Mesothelial cell of epicardium (in vitro differentiated cells): Measurements from ENCODE around the gene TSPAN2. TPM values are rescaled to one million over a fixed set of nuclear protein-coding genes. Genes with fewer than 3 reads are reported as not detected.

Experiments
- DNase-seq, 2 experiments: peaks; one replicate each; pipeline ENCODE4 v3.0.0; 2021; ENCODE audit warnings: low spot score in 2 of 2; ENCODE audit not compliant: unreplicated experiment in 2 of 2
- H3K27ac Mint-ChIP-seq: 2 replicates; pipeline ENCODE4 v1.8.0; 2021; ENCODE audit warnings: mixed read lengths
- H3K27me3 Mint-ChIP-seq: 2 replicates; pipeline ENCODE4 v1.8.0; 2021; ENCODE audit warnings: low read depth, mixed read lengths
- H3K36me3 Mint-ChIP-seq: 2 replicates; pipeline ENCODE4 v1.8.0; 2021; ENCODE audit warnings: mixed read lengths
- H3K4me1 Mint-ChIP-seq: 2 replicates; pipeline ENCODE4 v1.8.0; 2021; ENCODE audit warnings: mixed read lengths
- H3K4me3 Mint-ChIP-seq: 2 replicates; pipeline ENCODE4 v1.8.0; 2021; ENCODE audit warnings: mild to moderate bottlenecking, moderate library complexity, mixed read lengths
- H3K9me3 Mint-ChIP-seq: 2 replicates; pipeline ENCODE4 v1.8.0; 2021; ENCODE audit warnings: mixed read lengths
- total RNA-seq: library from RNA; stranded (reverse); gene quantifications from 3 replicates; pipeline ENCODE4 v1.2.1, GENCODE V29; 2021
- TF ChIP-seq, protein P1 (sequence below): fragments of 200-600 bp; sonication (generic); IDR thresholded peaks from one replicate; pipeline ENCODE4 v1.5.0; 2021; ENCODE audit warnings: antibody characterized with exemption; ENCODE audit not compliant: unreplicated experiment

TSPAN2 gene
- total RNA-seq, 1 donor from 2014 or later: 12.1 TPM

DNA sequence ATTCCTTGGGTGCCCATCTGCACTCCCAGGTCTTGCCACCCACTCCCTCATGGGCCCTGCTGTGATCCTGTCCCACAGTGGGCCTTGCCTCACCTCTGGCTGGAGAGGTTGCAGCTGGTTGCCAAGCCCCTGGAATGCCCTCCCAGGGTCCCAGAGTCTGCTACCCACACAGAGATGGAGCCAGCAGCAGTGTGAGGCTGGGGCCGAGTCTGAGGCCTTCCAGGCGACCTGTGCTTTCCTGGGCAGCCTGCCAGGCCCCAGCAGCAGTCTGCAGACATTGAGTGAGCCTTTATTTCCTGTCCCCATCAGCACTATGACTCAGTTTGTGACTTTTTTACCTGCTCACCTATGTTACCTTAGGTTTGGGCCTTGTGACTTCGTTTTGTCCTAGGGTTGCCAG, 25.0 kb upstream of the TSPAN2 start:
- Mint-ChIP-seq H3K4me1 (peaks cover 35% of the 10 kb centered on the region), H3K4me3 (no peak overlapping the region), H3K27ac (no peak overlapping the region), H3K27me3 (no peaks in the 10 kb centered on the region), H3K9me3 (peaks cover 8% of the 10 kb centered on the region), H3K36me3 (peaks cover 3% of the 10 kb centered on the region)
- TF ChIP-seq, protein P1, sequence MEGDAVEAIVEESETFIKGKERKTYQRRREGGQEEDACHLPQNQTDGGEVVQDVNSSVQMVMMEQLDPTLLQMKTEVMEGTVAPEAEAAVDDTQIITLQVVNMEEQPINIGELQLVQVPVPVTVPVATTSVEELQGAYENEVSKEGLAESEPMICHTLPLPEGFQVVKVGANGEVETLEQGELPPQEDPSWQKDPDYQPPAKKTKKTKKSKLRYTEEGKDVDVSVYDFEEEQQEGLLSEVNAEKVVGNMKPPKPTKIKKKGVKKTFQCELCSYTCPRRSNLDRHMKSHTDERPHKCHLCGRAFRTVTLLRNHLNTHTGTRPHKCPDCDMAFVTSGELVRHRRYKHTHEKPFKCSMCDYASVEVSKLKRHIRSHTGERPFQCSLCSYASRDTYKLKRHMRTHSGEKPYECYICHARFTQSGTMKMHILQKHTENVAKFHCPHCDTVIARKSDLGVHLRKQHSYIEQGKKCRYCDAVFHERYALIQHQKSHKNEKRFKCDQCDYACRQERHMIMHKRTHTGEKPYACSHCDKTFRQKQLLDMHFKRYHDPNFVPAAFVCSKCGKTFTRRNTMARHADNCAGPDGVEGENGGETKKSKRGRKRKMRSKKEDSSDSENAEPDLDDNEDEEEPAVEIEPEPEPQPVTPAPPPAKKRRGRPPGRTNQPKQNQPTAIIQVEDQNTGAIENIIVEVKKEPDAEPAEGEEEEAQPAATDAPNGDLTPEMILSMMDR: no peak
- peak in 1 of 2 experiments; percentile 33 for DNase-seq

DNA sequence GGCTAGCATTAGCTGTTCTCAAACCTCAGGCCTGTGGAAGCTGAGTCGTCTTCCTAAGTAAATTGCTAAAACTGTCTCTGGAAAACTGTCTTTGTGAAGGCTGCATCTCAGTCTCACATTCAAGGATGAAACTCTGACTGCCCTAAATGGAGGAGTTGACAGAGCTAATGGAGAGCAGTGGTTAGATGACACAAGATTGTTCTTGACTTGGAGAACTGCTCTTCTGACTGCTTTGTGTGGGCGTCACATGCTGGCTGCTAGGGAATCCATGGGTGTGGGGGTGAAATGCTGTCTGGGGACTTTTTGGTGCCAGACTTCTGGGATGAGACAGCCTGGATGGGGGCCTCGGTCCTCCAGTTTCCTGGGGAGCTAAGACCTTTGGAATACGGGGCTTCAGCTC, 24.5 kb upstream of the TSPAN2 start:
- peaks cover 7% of the 10 kb centered on the region for H3K9me3 Mint-ChIP-seq
- H3K4me3 Mint-ChIP-seq: no peak overlapping the region
- H3K4me1 Mint-ChIP-seq: peaks cover 35% of the 10 kb centered on the region
- no peaks in the 10 kb centered on the region for H3K27me3 Mint-ChIP-seq
- no peak overlapping the region for H3K27ac Mint-ChIP-seq
- TF ChIP-seq, protein P1: no peak
- DNase-seq: no peak
- H3K36me3 Mint-ChIP-seq: peaks cover 3% of the 10 kb centered on the region

DNA sequence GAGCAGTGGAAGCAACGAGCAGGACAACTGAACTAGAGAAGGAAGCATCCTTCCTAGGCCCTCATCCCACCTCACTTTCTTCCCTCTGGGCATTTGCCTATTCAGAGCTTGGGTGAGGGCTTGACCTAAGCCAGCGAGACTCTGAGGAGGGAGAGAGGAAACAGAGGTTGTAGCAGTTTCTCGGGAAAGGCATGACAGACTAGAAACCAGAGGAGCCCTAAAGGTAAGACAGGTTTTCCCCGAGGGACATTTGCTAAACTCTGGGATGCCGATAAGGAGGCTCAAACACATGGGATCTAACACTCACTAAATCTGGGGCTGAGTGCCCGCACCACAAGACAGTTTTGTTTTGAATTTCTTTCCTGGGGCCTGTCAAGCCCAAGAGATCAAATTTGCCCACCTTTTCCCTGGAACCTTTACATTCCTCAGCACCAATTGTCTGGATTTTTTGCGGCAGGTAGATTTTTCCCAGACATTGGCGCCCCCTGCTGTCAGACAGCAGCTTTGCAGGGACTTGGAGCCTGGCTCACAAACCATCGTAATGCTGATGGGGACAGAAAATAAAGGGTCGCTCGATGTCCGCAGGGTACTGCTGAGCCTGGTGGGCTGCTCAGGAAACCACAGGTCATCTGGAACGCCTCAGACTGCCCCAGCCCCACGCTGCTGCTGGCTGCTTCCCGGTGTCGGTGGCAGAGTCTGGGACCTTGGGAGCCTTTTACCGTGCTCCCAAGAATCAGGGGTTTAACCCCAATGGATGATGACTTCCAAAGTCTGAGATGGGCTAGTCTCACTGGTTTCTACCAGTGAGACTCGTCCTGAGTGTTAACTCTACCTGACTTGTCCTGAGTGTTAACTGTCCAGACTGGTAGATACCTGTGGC, 23.4 kb upstream of the TSPAN2 start:
- DNase-seq: peak; percentile 39 to 78
- peaks cover 32% of the 10 kb centered on the region for H3K4me1 Mint-ChIP-seq
- peaks cover 3% of the 10 kb centered on the region for H3K36me3 Mint-ChIP-seq
- H3K4me3 Mint-ChIP-seq: no peak overlapping the region
- H3K27me3 Mint-ChIP-seq: no peaks in the 10 kb centered on the region
- no peak overlapping the region for H3K27ac Mint-ChIP-seq
- H3K9me3 Mint-ChIP-seq: peaks cover 3% of the 10 kb centered on the region
- TF ChIP-seq, protein P1: peak; percentile 98

DNA sequence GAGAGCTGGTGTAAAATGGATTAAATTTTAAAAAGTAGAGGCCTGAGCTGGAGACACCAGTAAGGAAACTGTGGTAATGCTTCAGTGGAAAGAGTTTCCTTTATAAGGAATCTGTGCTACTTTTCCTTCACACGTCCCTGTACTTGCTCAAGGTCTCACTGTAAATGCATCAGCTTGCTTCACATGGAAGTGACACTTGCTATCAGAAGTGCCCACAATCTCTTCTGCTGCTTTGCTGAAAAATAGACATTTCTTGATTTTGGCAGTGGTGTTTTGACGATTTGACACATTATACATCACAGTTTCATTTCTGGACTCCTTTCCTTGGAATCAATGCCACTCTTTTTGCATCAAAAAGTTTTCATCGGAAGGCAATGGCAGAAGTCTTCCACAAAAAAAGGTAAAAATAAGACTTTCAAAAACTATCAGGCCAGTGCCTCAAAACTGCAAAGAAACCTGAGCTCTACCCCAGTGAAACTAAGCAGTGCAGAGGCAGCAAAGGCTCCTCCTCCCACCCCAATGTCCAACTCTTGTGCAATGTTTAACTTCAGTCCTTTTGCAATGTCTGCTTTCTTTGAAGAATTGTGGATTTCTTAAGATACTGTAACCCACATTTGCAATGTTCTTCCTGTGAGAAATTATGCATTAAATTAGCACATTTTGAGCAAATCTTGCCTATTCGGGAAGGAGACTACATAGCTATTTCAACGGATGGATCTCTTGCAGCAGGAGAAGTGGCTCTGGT, 18.4 kb upstream of the TSPAN2 start:
- TF ChIP-seq, protein P1: no peak
- H3K27me3 Mint-ChIP-seq: peaks cover 2% of the 10 kb centered on the region
- no peak for DNase-seq
- H3K36me3 Mint-ChIP-seq: peaks cover 3% of the 10 kb centered on the region
- H3K9me3 Mint-ChIP-seq: peaks cover 3% of the 10 kb centered on the region
- H3K4me1 Mint-ChIP-seq: no peaks in the 10 kb centered on the region
- no peak overlapping the region for H3K4me3 Mint-ChIP-seq
- no peak overlapping the region for H3K27ac Mint-ChIP-seq

DNA sequence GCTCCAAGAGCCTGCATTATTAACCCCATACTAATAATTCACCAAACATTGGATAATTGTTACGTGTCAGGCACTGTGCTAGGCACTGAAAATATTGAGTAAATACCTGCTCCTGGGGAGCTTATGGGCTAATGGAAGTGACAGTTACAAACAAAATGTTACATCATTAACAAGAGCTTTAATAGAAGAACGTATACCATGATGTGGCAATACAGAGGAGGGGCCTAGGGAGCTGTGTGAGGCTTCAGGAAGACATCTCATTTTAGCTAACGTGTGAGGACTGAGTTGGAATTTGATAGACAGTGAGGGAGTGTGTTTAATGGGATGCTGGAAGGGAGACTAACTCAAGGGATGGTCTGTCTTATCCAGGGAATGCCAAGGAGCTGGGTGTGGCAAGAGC, 16.5 kb upstream of the TSPAN2 start:
- Mint-ChIP-seq H3K36me3 (peaks cover 3% of the 10 kb centered on the region), H3K27me3 (peaks cover 4% of the 10 kb centered on the region), H3K4me3 (no peak overlapping the region), H3K4me1 (no peaks in the 10 kb centered on the region), H3K27ac (no peak overlapping the region), H3K9me3 (peaks cover 3% of the 10 kb centered on the region)
- DNase-seq: no peak
- TF ChIP-seq, protein P1: no peak
